ENCODE results near the gene MRPL19.
"Not testable (repeated sequence)": the region's sequence is repeated elsewhere in the genome, so short reads cannot be mapped to it uniquely, and the experiment has no call there.

The MRPL19 gene

DNA sequence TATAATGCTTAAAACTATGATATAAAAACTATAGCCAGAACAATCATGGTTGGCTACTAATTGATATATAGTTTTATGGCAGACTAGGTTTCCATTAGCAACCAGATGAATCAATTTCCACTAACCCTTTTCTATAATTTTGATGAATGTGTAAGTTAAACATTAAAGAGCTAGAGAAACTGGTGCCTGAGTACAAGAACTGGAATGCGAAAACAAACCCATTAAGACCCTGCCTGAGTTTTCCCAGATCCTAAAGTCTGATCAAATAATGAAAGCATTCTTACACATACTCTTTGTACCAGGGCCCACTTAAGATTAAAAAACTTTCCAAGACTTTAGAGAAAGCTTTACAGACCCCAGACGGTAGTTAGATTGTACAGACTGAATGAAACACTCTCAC is 21.3 kb downstream of the MRPL19 start:
- no peak for DNase-seq (ENCODE audit: low read depth)

DNA sequence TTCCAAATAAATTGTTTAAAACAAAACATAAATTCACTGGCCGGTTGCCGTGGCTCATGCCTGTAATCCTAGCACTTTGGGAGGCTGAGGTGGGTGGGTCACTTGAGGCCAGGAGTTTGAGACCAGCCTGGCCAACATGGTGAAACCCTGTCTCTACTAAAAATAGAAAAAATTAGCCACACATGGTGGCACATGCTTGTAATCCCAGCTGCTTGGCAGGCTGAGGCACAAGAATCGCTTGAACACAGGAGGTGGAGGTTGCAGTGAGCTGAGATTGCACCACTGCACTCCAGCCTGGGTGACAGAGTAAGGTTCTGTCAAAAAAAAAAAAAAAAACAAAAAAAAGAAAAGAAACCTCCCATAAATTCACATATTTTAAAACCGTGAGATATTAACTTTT is 28.8 kb downstream of the MRPL19 start:
- DNase-seq (ENCODE audit: low read depth), result not testable (repeated sequence)

DNA sequence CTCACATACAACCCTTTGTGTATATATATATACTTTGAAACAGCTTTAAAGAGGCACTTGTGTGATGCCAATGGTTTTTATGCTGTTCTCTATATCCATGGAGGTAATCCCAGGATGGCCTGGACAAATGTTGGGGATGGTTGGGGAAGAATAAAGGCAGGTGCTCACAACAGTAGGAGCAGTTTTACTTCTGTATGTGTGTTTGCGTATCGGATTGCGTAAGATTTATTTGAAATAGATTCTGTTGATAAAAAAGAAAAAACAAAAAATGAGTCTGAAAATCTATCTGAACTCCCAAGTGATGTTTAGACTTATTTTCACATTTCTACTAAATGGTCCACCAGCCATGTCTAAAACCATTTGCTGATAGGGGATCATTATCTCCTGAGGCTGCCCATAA is 29.3 kb downstream of the MRPL19 start:
- DNase-seq (ENCODE audit: low read depth), result no peak

DNA sequence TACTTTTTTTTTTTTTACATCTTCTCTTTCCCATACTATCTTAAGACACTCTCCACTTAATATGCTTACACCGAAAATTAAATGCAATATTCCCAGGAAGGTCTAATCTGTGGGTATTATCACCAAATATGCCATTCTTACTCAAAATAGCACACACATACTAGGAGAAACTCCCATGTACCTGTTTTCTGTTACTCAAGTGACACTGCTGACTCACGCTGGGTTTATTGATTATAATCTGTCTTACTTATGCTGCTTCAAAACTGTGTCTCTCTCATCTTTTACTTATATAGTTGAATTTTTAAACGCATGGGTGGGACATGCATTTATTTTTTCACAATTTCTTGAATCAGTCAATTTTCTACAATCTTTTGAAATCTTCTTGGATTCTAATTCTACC is 29.9 kb downstream of the MRPL19 start:
- DNase-seq (ENCODE audit: low read depth), result no peak

DNA sequence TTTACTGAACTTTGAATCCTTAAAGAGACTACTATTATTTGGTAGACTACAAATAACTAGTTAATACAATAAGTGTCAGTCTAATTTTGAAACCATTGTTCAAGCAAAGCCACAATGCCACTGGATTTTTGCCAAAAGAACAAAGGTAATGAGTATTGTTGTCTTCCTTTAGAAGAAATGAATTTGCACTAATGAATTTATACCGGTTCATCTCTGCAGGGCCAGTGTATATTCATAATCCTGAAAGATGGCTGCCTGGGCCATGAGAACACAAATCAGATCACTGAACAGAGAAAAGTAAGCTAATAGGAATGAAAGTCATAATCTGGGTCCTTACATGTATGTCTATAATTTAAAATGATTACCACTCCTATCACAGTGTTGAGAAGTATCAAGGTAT is 33.0 kb downstream of the MRPL19 start:
- DNase-seq (ENCODE audit: low read depth), result no peak

DNA sequence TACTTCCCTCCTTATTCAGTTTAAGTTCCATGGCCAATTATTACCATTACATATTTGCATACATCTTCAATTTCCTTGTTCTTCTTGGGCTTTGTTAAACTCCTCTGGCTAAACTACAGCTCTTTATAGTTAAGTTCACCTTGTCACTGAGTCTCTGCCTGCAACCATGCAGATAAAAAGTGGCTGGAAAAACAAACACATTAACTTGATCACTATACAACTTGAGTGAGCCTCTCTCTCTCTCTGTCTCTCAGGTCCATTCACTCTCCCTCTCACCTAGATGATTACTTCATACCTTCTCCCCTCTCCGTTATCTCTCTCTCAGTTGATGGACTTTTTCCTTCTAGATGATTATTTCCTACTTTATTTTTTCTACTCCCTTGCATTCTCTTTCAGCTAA is 33.8 kb downstream of the MRPL19 start:
- no peak for DNase-seq (ENCODE audit: low read depth)

DNA sequence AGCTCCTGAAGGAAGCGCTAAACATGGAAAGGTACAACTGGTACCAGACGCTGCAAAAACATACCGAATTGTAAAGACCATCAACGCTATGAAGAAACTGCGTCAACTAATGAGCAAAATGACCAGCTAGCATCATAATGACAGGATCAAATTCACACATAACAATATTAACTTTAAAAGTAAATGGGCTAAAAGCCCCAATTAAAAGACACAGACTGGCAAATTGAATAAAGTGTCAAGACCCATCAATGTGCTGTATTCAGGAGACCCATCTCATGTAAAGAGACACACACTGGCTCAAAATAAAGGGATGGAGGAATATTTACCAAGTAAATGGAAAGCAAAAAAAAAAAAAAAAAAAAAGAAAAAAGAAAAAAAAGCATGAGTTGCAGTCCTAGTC is 36.8 kb downstream of the MRPL19 start:
- not testable (repeated sequence) for DNase-seq (ENCODE audit: low read depth)

DNA sequence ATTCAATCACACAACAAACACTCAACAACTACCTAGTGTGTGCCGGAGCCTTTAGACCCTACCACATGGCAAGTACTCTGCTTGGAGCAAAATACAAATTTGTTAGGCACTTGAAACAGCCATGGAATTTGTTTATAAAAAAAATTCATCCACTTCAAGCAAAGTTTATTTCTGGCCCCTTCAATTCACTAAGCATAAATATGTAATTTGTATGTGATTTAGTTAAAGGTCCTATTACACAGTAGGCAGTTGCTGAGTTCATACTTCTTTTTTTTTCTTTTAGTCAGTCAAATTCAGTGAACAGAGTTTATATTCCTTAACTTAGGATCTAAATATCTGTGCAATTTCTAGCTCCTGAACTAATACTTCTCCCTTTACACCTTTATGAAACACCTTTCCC is 41.6 kb downstream of the MRPL19 start:
- no peak for DNase-seq (ENCODE audit: low read depth)

DNA sequence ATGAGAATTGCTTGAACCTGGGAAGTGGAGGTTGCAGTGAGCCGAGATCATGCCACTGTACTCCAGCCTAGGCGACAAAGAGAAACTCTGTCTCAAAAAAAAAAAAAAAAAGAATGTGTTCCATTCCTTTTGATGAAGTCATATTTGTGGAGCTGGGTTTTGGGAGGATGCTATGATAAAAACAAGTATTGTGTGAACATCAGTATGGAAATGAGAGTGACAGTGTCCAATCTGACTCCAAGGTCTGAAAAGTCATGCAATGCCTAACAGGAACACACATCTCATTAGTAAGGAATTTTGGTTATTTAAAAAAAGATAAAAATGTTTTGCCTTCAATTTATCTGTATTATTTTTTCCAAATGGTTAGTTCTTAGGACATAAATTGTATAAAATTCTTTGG is 52.3 kb downstream of the MRPL19 start:
- no peak for DNase-seq (ENCODE audit: low read depth)

DNA sequence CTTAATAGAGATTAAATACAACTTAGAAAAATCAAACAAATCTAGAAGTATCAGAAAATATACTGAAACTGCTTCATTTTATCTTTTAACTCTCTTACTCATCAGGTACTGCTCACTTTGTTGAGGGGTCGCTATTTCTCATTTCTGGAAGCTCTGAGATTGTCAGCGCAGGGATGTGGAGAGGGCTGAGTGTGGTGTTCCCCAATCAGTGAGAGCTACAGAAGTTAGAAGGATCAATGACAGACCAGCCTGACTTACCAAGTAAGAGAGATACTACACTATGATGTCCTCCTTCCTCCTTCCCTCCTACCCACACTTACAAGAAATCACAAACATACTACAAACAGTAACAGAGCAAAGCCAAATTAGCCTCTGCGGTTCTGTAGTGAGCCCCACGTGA is 56.0 kb downstream of the MRPL19 start:
- no peak for DNase-seq (ENCODE audit: low read depth)

DNA sequence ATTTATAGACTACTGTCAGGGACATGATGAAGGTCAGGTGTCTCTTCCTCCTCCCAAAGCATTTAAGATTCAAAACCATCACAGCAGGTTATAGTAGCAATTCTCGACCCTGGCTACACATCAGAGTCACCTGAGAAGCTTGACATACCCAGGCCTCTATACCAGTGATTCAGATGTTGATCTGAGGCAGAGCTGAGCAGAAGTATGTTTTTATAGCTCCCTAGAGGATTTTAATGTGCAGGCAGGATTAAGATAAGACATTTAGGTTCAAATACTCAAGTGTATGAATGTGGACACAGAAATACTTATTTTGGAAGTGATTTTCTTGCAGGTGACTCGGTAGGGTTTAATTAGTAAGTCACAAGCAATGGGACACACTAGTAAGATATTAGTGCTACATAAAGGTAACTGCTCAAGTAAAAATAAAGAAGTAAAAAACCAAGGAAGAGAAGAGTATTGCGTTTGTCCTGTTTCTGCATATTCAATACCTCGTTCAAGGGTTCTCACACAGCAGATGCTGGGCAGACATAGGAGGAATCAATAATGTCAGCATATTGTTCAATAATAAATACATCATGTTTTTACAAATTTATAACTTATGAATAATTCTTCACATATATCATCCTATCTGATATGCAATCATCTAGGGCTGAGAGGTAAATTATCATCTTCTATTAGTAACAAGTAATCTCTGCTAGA is 57.2 kb downstream of the MRPL19 start:
- DNase-seq (ENCODE audit: low read depth), result no peak

DNA sequence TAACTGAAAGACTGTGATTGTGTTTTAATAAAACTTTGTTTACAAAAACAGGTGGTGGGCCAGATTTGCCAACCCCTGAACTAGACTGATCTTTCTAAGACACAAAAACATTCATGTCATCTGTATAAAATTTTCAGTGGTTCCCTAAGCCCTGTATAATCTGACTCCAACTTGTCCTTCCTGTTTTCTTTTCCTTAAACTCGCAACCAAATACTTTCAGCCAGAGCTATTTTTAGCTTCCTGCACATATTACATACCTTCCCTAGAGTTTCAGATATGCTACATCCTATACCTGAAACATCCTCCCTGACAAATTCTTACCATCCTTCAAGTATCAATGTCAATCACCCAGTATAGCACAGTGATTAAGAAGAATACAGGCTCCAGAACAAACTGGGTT is 59.3 kb downstream of the MRPL19 start:
- no peak for DNase-seq (ENCODE audit: low read depth)

DNA sequence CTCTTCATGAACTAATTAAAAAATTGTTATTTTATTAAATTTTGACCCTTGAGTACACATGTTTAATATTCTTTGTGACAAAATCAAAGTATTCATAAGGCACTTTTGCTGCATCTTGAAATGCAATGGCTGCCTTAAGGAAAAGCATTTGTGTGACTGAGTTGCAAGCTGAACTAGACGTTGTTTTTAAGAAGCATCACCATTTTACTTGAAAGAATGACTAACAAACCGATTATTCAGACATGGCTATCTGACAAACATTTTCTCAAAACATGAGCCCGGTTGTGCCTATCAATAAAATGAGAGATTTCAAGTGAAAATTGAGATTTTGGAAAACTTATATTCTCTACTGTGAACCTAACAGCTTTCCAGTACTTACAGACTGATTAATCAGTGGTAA is 61.3 kb downstream of the MRPL19 start:
- DNase-seq (ENCODE audit: low read depth), result no peak

DNA sequence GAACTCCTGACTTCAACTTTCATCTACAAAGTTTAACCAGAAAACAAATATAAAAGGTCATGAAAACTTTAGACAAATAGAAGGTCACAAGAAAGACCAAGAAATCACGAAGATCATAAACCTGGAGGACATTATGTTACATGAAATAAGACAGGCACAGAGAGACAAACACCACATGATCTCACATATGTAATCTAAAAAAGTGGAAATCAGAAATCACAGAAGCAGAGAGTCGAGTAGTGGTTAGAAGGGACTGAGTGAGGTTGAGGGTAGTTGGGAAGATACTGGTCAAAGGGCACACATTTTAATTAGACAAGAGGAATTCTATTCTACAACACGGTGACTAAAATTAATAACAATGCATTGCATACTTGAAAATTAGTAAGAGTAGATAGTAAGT is 62.7 kb downstream of the MRPL19 start:
- DNase-seq (ENCODE audit: low read depth), result no peak

DNA sequence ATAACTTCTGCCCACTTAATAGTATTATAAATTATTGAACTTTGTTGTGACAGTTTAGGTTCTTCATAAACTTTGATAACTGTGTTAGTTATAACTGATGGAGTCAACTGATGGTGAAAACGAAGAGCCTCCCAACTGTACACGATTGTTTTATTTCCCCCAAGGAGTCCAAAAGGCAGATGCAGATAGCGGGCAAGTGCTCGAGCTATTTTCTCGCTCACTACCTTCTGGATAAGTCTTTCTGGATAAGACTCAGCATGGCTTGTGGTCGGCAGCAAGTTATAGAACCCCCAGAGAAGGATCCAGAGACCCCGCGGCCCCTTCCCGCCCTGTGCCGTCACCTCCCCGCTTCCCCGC is 63.6 kb downstream of the MRPL19 start:
- DNase-seq (ENCODE audit: low read depth), result no peak

DNA sequence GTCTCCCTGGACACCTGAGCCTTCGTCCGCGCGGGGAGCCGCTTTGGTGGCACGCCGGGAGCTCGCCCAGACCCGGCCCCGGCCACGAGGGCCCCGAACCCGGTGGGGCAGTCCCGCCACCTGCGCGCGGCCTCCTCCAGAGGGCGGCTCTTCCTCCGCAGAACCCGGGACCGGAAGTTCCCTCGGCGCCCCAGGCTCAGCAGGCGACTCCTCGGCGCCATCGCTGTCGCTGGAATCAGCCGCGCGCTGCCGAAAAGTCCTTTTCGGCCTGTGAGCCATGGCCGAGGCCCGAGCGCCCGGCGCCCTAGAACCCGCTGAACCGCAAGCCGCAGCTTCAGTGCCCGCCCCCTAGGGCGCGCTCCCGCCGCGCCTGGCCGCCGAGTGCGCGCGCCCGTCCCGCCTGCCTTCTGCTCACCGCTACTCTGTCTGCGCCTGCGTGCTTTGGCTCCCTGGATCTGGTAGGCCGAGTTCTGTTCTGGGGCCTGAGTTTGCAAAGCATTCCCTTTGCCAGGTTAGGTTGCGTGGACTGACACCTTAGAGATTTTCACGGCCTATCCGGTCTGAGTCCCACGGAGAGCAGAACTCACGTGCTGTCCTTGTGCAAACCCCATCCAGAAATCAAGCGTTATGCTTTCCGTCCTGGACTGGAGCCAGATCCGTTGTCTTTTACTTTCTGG is 64.1 kb downstream of the MRPL19 start, which contains the start of gene GCFC2:
Gene GCFC2 (minus strand): TSS at position 339 of the 677 bp plus-strand sequence. CDS start 60 bp downstream, at position 279.
- DNase-seq (ENCODE audit: low read depth), result peak; percentile 76

DNA sequence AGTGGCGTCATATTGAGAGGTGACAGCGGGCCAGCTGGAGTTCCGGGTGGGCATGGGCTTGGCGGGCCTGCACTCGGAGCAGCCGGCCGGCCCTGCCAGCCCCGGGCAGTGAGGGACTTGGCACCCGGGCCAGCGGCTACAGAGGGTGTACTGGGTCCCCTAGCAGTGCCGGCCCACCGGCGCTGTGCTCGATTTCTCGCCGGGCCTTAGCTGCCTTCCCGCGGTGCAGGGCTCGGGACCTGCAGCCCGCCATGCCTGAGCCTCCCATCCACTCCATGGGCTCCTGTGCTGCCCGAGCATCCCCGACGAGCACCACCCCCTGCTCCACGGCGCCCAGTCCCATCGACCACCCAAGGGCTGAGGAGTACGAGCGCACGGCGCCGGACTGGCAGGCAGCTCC is 65.0 kb downstream of the MRPL19 start:
- DNase-seq (ENCODE audit: low read depth), result not testable (repeated sequence)

DNA sequence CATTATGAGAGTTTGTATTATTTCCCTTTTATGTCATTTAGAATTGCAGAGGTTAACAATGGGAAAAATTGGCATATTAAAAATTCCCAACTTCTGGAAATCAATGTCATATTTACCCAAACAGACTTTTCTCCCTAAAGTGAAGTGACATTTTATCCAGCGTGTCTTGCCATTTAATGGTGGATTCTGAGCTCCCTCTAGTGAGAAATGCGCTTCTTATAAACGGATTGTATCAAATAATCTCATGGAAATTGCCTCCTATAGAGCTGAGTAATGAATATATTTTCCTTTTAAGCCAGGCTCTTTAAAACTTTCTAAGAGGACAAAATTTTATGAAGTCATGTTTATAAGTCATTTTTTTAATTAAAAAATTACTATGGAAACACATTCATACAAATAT is 69.8 kb downstream of the MRPL19 start:
- DNase-seq (ENCODE audit: low read depth), result no peak

DNA sequence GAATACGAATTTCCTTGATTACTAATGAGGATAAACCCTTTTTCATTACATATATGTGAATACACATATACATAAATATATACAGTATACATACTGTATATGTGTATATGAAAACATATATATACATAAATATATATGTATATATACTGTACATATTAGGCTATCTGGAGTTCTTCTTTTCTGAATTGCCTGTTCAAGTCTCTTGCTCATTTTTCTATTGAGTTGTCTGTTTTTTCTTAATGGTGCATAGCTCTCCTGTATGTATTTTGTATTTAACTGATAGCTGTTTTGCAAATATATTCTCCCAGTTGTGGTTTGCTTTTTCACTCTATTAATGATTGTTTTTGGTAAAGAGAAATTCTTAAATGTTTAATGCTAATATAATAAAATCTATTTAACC is 73.0 kb downstream of the MRPL19 start:
- no peak for DNase-seq (ENCODE audit: low read depth)

DNA sequence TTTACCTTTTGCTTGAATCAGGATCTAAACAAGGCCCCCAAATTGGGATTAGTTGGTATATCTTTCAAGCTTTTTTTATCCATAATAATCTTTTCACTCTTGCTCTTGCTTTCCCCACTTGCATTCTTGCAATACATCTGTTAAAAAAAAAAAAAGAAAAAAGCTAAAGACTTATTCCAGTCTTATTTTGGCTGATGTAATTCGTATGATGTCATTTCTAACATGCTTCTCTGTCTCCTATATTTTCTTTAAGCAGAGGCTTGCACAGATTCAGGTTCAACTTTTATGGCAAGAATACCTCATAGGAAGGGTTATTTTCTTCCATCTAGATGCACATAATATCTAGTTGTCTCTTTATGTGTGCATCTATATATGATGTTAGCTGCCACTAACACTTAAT is 73.9 kb downstream of the MRPL19 start:
- DNase-seq (ENCODE audit: low read depth), result no peak

DNA sequence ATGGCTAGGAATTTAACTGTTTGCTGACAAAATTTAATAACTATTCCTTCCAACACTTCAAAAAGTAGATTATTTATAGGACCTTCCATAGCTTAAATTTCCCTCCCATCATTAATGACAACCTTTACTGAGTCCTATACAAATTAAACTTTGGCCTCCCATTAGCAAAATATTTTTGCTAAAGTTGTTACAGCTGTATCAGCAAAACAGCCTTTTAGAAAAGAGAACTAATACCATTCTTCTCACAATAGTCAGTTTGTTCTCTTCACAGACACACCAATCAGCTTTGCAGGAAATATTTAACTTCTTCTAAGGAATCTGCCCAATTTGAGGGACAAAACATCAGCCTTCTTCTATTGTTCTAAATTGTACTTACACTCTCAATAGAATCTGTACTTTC is 76.1 kb downstream of the MRPL19 start:
- no peak for DNase-seq (ENCODE audit: low read depth)

DNA sequence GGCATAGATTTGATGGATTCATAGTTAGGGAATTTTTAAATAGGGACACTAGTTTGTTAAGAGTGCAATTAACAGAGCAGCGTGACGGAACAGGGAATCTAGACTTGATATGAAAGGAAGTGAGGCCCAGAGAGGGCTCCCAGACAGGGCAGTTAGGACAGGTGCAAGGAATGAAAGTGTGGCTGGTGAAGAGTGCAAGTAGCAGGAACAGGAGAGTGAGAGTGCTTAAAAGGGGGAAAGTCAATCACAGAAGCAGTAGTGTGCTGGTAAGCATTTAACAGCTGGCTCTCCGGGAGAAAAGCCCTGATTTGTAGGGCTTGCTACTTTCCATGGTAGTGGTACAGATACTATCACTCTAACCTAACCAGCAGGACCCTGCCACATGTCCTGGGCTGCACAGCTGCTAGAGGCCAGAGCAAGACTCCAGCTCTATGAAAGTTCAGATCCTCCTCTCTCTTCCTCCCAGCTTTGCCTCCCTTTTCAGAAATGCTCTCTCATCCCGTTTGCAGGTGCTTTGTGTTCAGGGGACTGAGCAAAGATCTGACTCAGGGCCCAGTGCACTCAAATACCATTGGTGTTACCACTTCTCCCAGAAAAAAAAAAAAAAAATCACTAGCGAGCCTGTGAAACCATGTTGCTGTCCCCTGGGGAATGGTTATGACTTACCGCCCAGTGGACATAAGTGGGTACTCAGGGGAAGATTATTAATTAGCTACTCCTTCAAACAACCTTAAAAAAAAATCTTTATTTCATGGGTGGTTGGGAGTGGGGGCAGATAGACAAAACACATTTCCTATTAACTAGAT is 82.2 kb downstream of the MRPL19 start:
- no peak for DNase-seq (ENCODE audit: low read depth)

DNA sequence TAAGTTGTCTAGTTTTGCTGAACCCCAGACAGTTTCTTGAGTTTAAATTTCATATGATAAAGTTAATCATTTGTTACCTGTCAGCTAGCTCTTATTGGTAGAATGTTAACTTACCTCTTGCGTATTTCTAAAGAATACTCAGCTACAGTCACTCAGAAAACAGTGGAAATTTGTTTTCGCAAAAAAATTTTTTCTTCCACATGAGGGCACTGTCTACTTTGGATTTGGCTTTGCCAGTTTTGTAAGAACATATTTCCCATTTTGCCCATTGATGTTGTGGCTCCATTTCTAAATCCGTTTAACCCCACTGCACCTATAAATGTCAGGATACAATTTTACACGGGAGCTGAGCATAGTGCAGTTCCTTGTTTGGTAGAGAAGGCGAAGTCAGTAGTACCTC is 83.3 kb downstream of the MRPL19 start:
- no peak for DNase-seq (ENCODE audit: low read depth)

All from stromal cell of bone marrow (primary cell).